ENCODE results near the gene DOLPP1. TPM values are rescaled to one million over a fixed set of nuclear protein-coding genes. Genes with fewer than 3 reads are reported as not detected.

The DOLPP1 gene
- total RNA-seq, 1 experiment from 2014 or later, result 13.7 TPM

- no peak for ATAC-seq
- H3K4me3 ChIP-seq (ENCODE audit: low read depth in 2 of 2, low read length in 2 of 2), result no peak overlapping the region
- no peaks in the 10 kb centered on the region for H3K36me3 ChIP-seq (ENCODE audit: control insufficient read depth, insufficient read depth, low read length)
- POLR2A ChIA-PET, result no interaction called here
- H3K9me3 ChIP-seq (ENCODE audit: control insufficient read depth, insufficient read depth, low read depth, low read length), result no peaks in the 10 kb centered on the region
- no peaks in the 10 kb centered on the region for H3K27me3 ChIP-seq (ENCODE audit: control insufficient read depth, insufficient read depth, low read length)
- H3K27ac ChIP-seq (ENCODE audit: low read length), result no peak overlapping the region
- CTCF ChIA-PET, result no interaction called here
- in situ Hi-C loops (cut with HindIII; ENCODE audit: low pct_unique_long_range_greater_than_20kb, low sequenced_read_pairs), result no loop called here
- H3K4me1 ChIP-seq (ENCODE audit: control insufficient read depth, insufficient read depth, low read length), result peaks cover 7% of the 10 kb centered on the region
- no peak for TF ChIP-seq POLR2AphosphoS5 (IDR thresholded peaks at IDR 0.05; ENCODE audit: low read depth, low read length)
- intact Hi-C loops (cut with micrococcal nuclease; ENCODE audit: unreplicated experiment), result no loop called here
- BruUV-seq (replicated peaks), result no TSS peak
- DNase-seq (ENCODE audit: low read depth, low spot score), result no peak
Observed at GRCh38 chr9:129104051-129104450, 23.1 kb downstream of the DOLPP1 start.

- Histone ChIP-seq H3K27ac (ENCODE audit: low read length) (no peak overlapping the region), H3K9me3 (ENCODE audit: control insufficient read depth, insufficient read depth, low read depth, low read length) (no peaks in the 10 kb centered on the region), H3K4me1 (ENCODE audit: control insufficient read depth, insufficient read depth, low read length) (peaks cover 13% of the 10 kb centered on the region), H3K27me3 (ENCODE audit: control insufficient read depth, insufficient read depth, low read length) (no peaks in the 10 kb centered on the region), H3K36me3 (ENCODE audit: control insufficient read depth, insufficient read depth, low read length) (peaks cover 2% of the 10 kb centered on the region; the same call in 1 of the 2 replicates), H3K4me3 (ENCODE audit: low read depth in 2 of 2, low read length in 2 of 2) (no peak overlapping the region)
- POLR2A ChIA-PET, result interaction anchor here (0.5 kb wide), 1 partner anchor 9 kb away, joined by 4 read pairs; no protein-coding TSS in a partner anchor
- ATAC-seq (no peak), DNase-seq (ENCODE audit: low read depth, low spot score) (no peak)
- CTCF ChIA-PET, result no interaction called here
- in situ Hi-C loops (cut with HindIII; ENCODE audit: low pct_unique_long_range_greater_than_20kb, low sequenced_read_pairs) (no loop called here), intact Hi-C loops (cut with micrococcal nuclease; ENCODE audit: unreplicated experiment) (no loop called here)
- no peak for TF ChIP-seq TCF7L2 (IDR thresholded peaks at IDR 0.05; ENCODE audit: low read depth, low read length)
- no peak for TF ChIP-seq CTCF (IDR thresholded peaks at IDR 0.05)
- TF ChIP-seq REST (IDR thresholded peaks at IDR 0.05; ENCODE audit: insufficient read depth in 1 of 2, low read depth in 2 of 2, low read length in 1 of 2), result no peak
- no peak for TF ChIP-seq POLR2AphosphoS5 (IDR thresholded peaks at IDR 0.05; ENCODE audit: low read depth, low read length)
- no peak for TF ChIP-seq SIN3A (IDR thresholded peaks at IDR 0.05; ENCODE audit: borderline replicate concordance, insufficient read depth, low read depth, low read length)
- no TSS peak for BruUV-seq (replicated peaks)
Observed at GRCh38 chr9:129105857-129106694, 25.2 kb downstream of the DOLPP1 start.

- BruUV-seq (replicated peaks), result no TSS peak
- POLR2A ChIA-PET, result no interaction called here
Observed at GRCh38 chr9:129107651-129108050, 26.7 kb downstream of the DOLPP1 start.

More at GRCh38 chr9:129107651-129108050, 26.7 kb downstream of the DOLPP1 start:
- Histone ChIP-seq H3K4me1 (ENCODE audit: control insufficient read depth, insufficient read depth, low read length) (peaks cover 13% of the 10 kb centered on the region), H3K9me3 (ENCODE audit: control insufficient read depth, insufficient read depth, low read depth, low read length) (no peaks in the 10 kb centered on the region), H3K27ac (ENCODE audit: low read length) (no peak overlapping the region), H3K4me3 (ENCODE audit: low read depth in 2 of 2, low read length in 2 of 2) (no peak overlapping the region), H3K27me3 (ENCODE audit: control insufficient read depth, insufficient read depth, low read length) (no peaks in the 10 kb centered on the region), H3K36me3 (ENCODE audit: control insufficient read depth, insufficient read depth, low read length) (peaks cover 6% of the 10 kb centered on the region; the same call in 1 of the 2 replicates)
- in situ Hi-C loops (cut with HindIII; ENCODE audit: low pct_unique_long_range_greater_than_20kb, low sequenced_read_pairs), result no loop called here
- intact Hi-C loops (cut with micrococcal nuclease; ENCODE audit: unreplicated experiment), result no loop called here
- CTCF ChIA-PET, result no interaction called here
- TF ChIP-seq REST (IDR thresholded peaks at IDR 0.05; ENCODE audit: insufficient read depth in 1 of 2, low read depth in 2 of 2, low read length in 1 of 2) (no peak), POLR2AphosphoS5 (IDR thresholded peaks at IDR 0.05; ENCODE audit: low read depth, low read length) (no peak), TCF7L2 (IDR thresholded peaks at IDR 0.05; ENCODE audit: low read depth, low read length) (no peak), SIN3A (IDR thresholded peaks at IDR 0.05; ENCODE audit: borderline replicate concordance, insufficient read depth, low read depth, low read length) (no peak), CTCF (IDR thresholded peaks at IDR 0.05) (no peak)
- no peak for DNase-seq (ENCODE audit: low read depth, low spot score)
- no peak for ATAC-seq

All from Panc1 (cell line).